Measurements from ENCODE around the gene TMEM140.

DNA sequence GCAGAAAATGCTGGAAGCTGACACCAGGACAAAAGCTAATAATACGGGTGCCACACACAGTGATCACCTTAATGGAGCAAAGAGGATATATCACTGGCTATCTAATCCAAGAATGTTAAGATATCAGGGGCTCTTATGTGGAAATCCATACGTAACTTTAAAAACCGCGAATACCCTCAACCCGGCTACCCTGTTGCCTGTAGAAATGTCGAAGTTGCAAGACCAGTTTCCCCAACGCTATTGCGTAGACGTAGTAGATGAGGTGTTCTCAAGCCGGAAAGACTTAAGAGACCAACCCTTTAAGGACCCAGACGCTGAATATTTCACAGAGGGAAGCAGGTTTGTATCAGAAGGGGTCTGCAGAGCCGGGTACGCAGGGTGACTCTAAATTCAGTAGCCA, 30.5 kb downstream of the TMEM140 start:
- TF ChIP-seq, protein P1, sequence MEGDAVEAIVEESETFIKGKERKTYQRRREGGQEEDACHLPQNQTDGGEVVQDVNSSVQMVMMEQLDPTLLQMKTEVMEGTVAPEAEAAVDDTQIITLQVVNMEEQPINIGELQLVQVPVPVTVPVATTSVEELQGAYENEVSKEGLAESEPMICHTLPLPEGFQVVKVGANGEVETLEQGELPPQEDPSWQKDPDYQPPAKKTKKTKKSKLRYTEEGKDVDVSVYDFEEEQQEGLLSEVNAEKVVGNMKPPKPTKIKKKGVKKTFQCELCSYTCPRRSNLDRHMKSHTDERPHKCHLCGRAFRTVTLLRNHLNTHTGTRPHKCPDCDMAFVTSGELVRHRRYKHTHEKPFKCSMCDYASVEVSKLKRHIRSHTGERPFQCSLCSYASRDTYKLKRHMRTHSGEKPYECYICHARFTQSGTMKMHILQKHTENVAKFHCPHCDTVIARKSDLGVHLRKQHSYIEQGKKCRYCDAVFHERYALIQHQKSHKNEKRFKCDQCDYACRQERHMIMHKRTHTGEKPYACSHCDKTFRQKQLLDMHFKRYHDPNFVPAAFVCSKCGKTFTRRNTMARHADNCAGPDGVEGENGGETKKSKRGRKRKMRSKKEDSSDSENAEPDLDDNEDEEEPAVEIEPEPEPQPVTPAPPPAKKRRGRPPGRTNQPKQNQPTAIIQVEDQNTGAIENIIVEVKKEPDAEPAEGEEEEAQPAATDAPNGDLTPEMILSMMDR (IDR thresholded peaks at IDR 0.05) = no peak
- TF ChIP-seq POLR2AphosphoS5 (IDR thresholded peaks at IDR 0.05) (no peak), EP300 (IDR thresholded peaks at IDR 0.05) (no peak), POLR2A (IDR thresholded peaks at IDR 0.05) (no peak)

All from suprapubic skin (tissue), 4 donors.